HepG2 (cell line): ENCODE data around the gene OAF. TPM values are rescaled to one million over a fixed set of nuclear protein-coding genes. Genes with fewer than 3 reads are reported as not detected.

Experiments
- CSRNP1 ChIP-seq: sonication (generic); formaldehyde crosslinking; IDR thresholded peaks from 2 replicates; pipeline ENCODE4 v1.8.1; 2023; ENCODE audit warnings: mild to moderate bottlenecking, missing genetic modification reagents
- DNMT3B ChIP-seq: conservative IDR thresholded peaks from 2 replicates; pipeline ENCODE4 v1.6.1; 2016; ENCODE audit warnings: missing biosample characterization, control low read depth
- FOXC1 ChIP-seq: sonication (generic); formaldehyde crosslinking; IDR thresholded peaks from 2 replicates; pipeline ENCODE4 v1.8.0; 2022; ENCODE audit warnings: mild to moderate bottlenecking, missing genetic modification reagents, borderline replicate concordance
- GATAD1 ChIP-seq: IDR thresholded peaks from 2 replicates; pipeline ENCODE4 v1.6.1; 2016; ENCODE audit warnings: missing genetic modification reagents, missing compliant biosample characterization
- HOXA7 ChIP-seq: sonication (generic); formaldehyde crosslinking; IDR thresholded peaks from 2 replicates; pipeline ENCODE4 v1.8.1; 2022; ENCODE audit warnings: mild to moderate bottlenecking, missing genetic modification reagents, moderate library complexity
- KAT2B ChIP-seq: fragments of 150-350 bp; IDR thresholded peaks from 2 replicates; pipeline ENCODE4 v1.6.1; 2014; ENCODE audit warnings: low read depth, low read length, borderline replicate concordance
- KDM5B ChIP-seq: sonication (generic); formaldehyde crosslinking; IDR thresholded peaks from 2 replicates; pipeline ENCODE4 v1.4.0; 2020; ENCODE audit warnings: missing genetic modification reagents, mild to moderate bottlenecking, borderline replicate concordance
- MAX ChIP-seq: IDR thresholded peaks from 2 replicates; pipeline ENCODE4 v1.6.1; 2012; ENCODE audit warnings: inconsistent platforms
- NR2F2 ChIP-seq: IDR thresholded peaks from 2 replicates; pipeline ENCODE4 v1.6.1; 2012; ENCODE audit warnings: low read depth, inconsistent platforms, borderline replicate concordance
- NR3C1 ChIP-seq: sonication (generic); formaldehyde crosslinking; IDR thresholded peaks from 2 replicates; pipeline ENCODE4 v1.4.0; 2020; ENCODE audit warnings: missing genetic modification reagents
- POGZ ChIP-seq: sonication (generic); formaldehyde crosslinking; IDR thresholded peaks from 2 replicates; pipeline ENCODE4 v1.4.0; 2020; ENCODE audit warnings: mild to moderate bottlenecking, missing genetic modification reagents
- RFX5 ChIP-seq: IDR thresholded peaks from 2 replicates; pipeline ENCODE4 v1.6.1; 2011; ENCODE audit warnings: low read depth, low read length, improper control_type of control experiment
- SOX5 ChIP-seq: IDR thresholded peaks from 2 replicates; pipeline ENCODE4 v1.6.1; 2016; ENCODE audit warnings: borderline replicate concordance
- SOX6 ChIP-seq, 2 experiments: fragments of 450-650 bp in 1 of 2; sonication (generic) in 1 of 2; formaldehyde crosslinking in 1 of 2; IDR thresholded peaks; 2 replicates each; pipeline versions ENCODE4 v1.4.0 to v1.6.1; 2017 to 2020; ENCODE audit warnings: antibody characterized with exemption in 1 of 2, mild to moderate bottlenecking in 1 of 2, missing genetic modification reagents in 1 of 2
- SRSF4 ChIP-seq: fragments of 200-400 bp; formaldehyde crosslinking; IDR thresholded peaks from one replicate; pipeline ENCODE4 v1.6.1; 2018; ENCODE audit warnings: mild to moderate bottlenecking, low read depth, low read length, moderate library complexity; ENCODE audit not compliant: poor library complexity, severe bottlenecking
- ZBTB33 ChIP-seq: sonication (generic); formaldehyde crosslinking; IDR thresholded peaks from 2 replicates; pipeline ENCODE4 v1.4.0; 2020; ENCODE audit warnings: missing genetic modification reagents
- ZBTB37 ChIP-seq: sonication (generic); formaldehyde crosslinking; IDR thresholded peaks from 2 replicates; pipeline ENCODE4 v1.4.0; 2020; ENCODE audit warnings: mild to moderate bottlenecking, missing genetic modification reagents
- ZMAT3 ChIP-seq: sonication (generic); formaldehyde crosslinking; conservative IDR thresholded peaks from 2 replicates; pipeline ENCODE4 v1.7.0; 2021; ENCODE audit warnings: missing genetic modification reagents
- ZNF292 ChIP-seq: sonication (generic); formaldehyde crosslinking; IDR thresholded peaks from 2 replicates; pipeline ENCODE4 v1.8.1; 2022; ENCODE audit warnings: mild to moderate bottlenecking, low read depth, missing genetic modification reagents, borderline replicate concordance
- ZNF580 ChIP-seq: IDR thresholded peaks from 2 replicates; pipeline ENCODE4 v1.6.1; 2016; ENCODE audit warnings: low read depth, borderline replicate concordance
- ZNF605 ChIP-seq: sonication (generic); formaldehyde crosslinking; IDR thresholded peaks from 2 replicates; pipeline ENCODE4 v1.8.0; 2022; ENCODE audit warnings: mild to moderate bottlenecking, missing genetic modification reagents
- ZNF691 ChIP-seq: sonication (generic); formaldehyde crosslinking; IDR thresholded peaks from 2 replicates; pipeline ENCODE4 v1.4.0; 2020; ENCODE audit warnings: missing genetic modification reagents, low read depth, mild to moderate bottlenecking, borderline replicate concordance
- ZNF878 ChIP-seq: sonication (generic); formaldehyde crosslinking; IDR thresholded peaks from 2 replicates; pipeline ENCODE4 v1.8.1; 2023; ENCODE audit warnings: mild to moderate bottlenecking, missing genetic modification reagents, moderate library complexity
- polyA plus RNA-seq, 8 experiments: library from polyadenylated mRNA; depleted of rRNA in 3 of 8; stranded (reverse) in 7 of 8; unstranded in 1 of 8; fragments of >200 nt; fragmentation: Illumina TruSeq in 4 of 8; extraction: Trizol in 4 of 8; gene quantifications; 2 replicates each; pipeline versions ENCODE4 v1.2.1 to v1.2.3, GENCODE V29; 2011 to 2016; ENCODE audit warnings: low read depth in 4 of 8, missing spikeins in 1 of 8, mixed read lengths in 1 of 8; ENCODE audit not compliant: insufficient read depth in 1 of 8
- total RNA-seq, 5 experiments: library from RNA; depleted of rRNA; stranded (reverse); fragments of >200 nt; fragmentation: Illumina TruSeq; extraction: Trizol; gene quantifications; 2 replicates each; pipeline ENCODE4 v1.2.3, GENCODE V29; 2016; ENCODE audit warnings: low read depth in 1 of 5

Gene OAF
- total and polyA plus RNA-seq, 2 of the 13 experiments (the other 11 are each of a cell fraction or from before 2014, with no cell fraction given) = 63.7 to 94.6 TPM

GRCh38 chr11:120192831-120193625 lies 17.8 kb upstream of the OAF start (continued):
- TF ChIP-seq ZBTB37 (CRISPR knock-in tag) (peak; percentile 56; the same call in 1 of the 2 replicates), RFX5 (no peak), SOX6 (IDR thresholded peaks at IDR 0.05) (no peak), SOX6 (CRISPR knock-in tag; IDR thresholded peaks at IDR 0.05) (peak; percentile 83), ZNF878 (CRISPR knock-in tag) (no peak), POGZ (CRISPR knock-in tag) (peak; percentile 84), KAT2B (no peak), SRSF4 (no peak), ZNF691 (CRISPR knock-in tag) (peak; percentile 66; the same call in 1 of the 2 replicates), ZNF605 (CRISPR knock-in tag) (0 out of 2 replicates have a peak, but pooled peaks have one; percentile 42), ZBTB33 (CRISPR knock-in tag) (peak; percentile 44; the same call in 1 of the 2 replicates), KDM5B (peak; percentile 73; the same call in 1 of the 2 replicates), ZNF580 (CRISPR knock-in tag) (peak; percentile 84; the same call in 1 of the 2 replicates), SOX5 (CRISPR knock-in tag) (peak; percentile 67; the same call in 1 of the 2 replicates), NR2F2 (no peak; the same call in 1 of the 2 replicates), ZMAT3 (CRISPR knock-in tag) (no peak), GATAD1 (0 out of 2 replicates have a peak, but pooled peaks have one; percentile 20), FOXC1 (no peak), NR3C1 (CRISPR knock-in tag) (no peak), MAX (peak; percentile 65), HOXA7 (CRISPR knock-in tag) (no peak), DNMT3B (CRISPR knock-in tag) (no peak), ZNF292 (CRISPR knock-in tag) (peak; percentile 96), CSRNP1 (CRISPR knock-in tag) (peak; percentile 61; the same call in 1 of the 2 replicates)
